ENCODE measurements around the gene TSPOAP1.

TSPOAP1 gene

GRCh38 chr17:58328195-58329034, at the start of gene TSPOAP1:
TSPOAP1 (minus strand) TSS chr17:58328795; CDS start chr17:58327920, 875 bp downstream.
- Histone ChIP-seq H3K4me3 (peak within 1 kb of the TSS in 5 of 7 experiments; percentile 43 to 65 (median 59)), H3K27ac (peak within 1 kb of the TSS in 13 of 21 experiments; percentile 6 to 98 (median 56))

GRCh38 chr17:58377661-58378060, 49.1 kb upstream of the TSPOAP1 start:
- Histone ChIP-seq H3K4me3 (no peak overlapping the region), H3K27ac (peak overlapping the region in 6 of 21 experiments; percentile 4 to 57 (median 40))

- peak overlapping the region in 9 of 21 experiments; percentile 0 to 57 (median 18) for H3K27ac ChIP-seq
- no peak overlapping the region for H3K4me3 ChIP-seq
Measured at GRCh38 chr17:58377093-58377601, 48.6 kb upstream of the TSPOAP1 start.

- Histone ChIP-seq H3K27ac (peak overlapping the region in 6 of 21 experiments; percentile 0 to 57 (median 11)), H3K4me3 (no peak overlapping the region)
Measured at GRCh38 chr17:58376472-58377000, 47.9 kb upstream of the TSPOAP1 start.

- H3K4me3 ChIP-seq, result no peak overlapping the region
- H3K27ac ChIP-seq, result no peak overlapping the region
Measured at GRCh38 chr17:58375811-58376210, 47.2 kb upstream of the TSPOAP1 start.

GRCh38 chr17:58375256-58375655, 46.7 kb upstream of the TSPOAP1 start:
- Histone ChIP-seq H3K27ac (no peak overlapping the region), H3K4me3 (no peak overlapping the region)

- Histone ChIP-seq H3K27ac (no peak overlapping the region), H3K4me3 (no peak overlapping the region)
Measured at GRCh38 chr17:58373923-58374322, 45.3 kb upstream of the TSPOAP1 start.

- Histone ChIP-seq H3K27ac (no peak overlapping the region), H3K4me3 (no peak overlapping the region)
Measured at GRCh38 chr17:58373003-58373402, 44.4 kb upstream of the TSPOAP1 start.

- H3K4me3 ChIP-seq, result no peak overlapping the region
- H3K27ac ChIP-seq, result no peak overlapping the region
Measured at GRCh38 chr17:58371300-58371950, 42.8 kb upstream of the TSPOAP1 start.

GRCh38 chr17:58370716-58371115, 42.1 kb upstream of the TSPOAP1 start:
- Histone ChIP-seq H3K27ac (no peak overlapping the region), H3K4me3 (no peak overlapping the region)

- Histone ChIP-seq H3K4me3 (no peak overlapping the region), H3K27ac (no peak overlapping the region)
Measured at GRCh38 chr17:58370309-58370708, 41.7 kb upstream of the TSPOAP1 start.

- H3K27ac ChIP-seq, result peak overlapping the region in 4 of 21 experiments; percentile 2 to 52 (median 8)
- H3K4me3 ChIP-seq, result no peak overlapping the region
Measured at GRCh38 chr17:58369214-58370031, 40.8 kb upstream of the TSPOAP1 start.

- Histone ChIP-seq H3K27ac (peak overlapping the region in 2 of 21 experiments; percentile 2 to 12), H3K4me3 (no peak overlapping the region)
Measured at GRCh38 chr17:58368860-58369213, 40.2 kb upstream of the TSPOAP1 start.

GRCh38 chr17:58367461-58367860, 38.9 kb upstream of the TSPOAP1 start:
- no peak overlapping the region for H3K4me3 ChIP-seq

GRCh38 chr17:58365980-58366595, 37.5 kb upstream of the TSPOAP1 start:
- H3K27ac ChIP-seq, result peak overlapping the region in 7 of 21 experiments; percentile 0 to 77 (median 55)
- no peak overlapping the region for H3K4me3 ChIP-seq

More at GRCh38 chr17:58367461-58367860, 38.9 kb upstream of the TSPOAP1 start:
- peak overlapping the region in 1 of 21 experiments; percentile 27 for H3K27ac ChIP-seq

GRCh38 chr17:58365185-58365979, 36.8 kb upstream of the TSPOAP1 start:
- no peak overlapping the region for H3K4me3 ChIP-seq
- peak overlapping the region in 16 of 21 experiments; percentile 2 to 77 (median 56) for H3K27ac ChIP-seq

- H3K27ac ChIP-seq, result peak overlapping the region in 15 of 21 experiments; percentile 14 to 77 (median 59)
- no peak overlapping the region for H3K4me3 ChIP-seq
Measured at GRCh38 chr17:58364270-58364942, 35.8 kb upstream of the TSPOAP1 start.
